Spleen (tissue), 7 donors: Measurements from ENCODE around the gene ZFAND4.
"Not testable (repeated sequence)": the region's sequence is repeated elsewhere in the genome, so short reads cannot be mapped to it uniquely, and the experiment has no call there.

Experiments used
- POLR2A ChIP-seq, 3 donors: fragments of 450-650 bp; IDR thresholded peaks; one replicate each; pipeline ENCODE4 v1.5.1; 2017; ENCODE audit warnings: antibody characterized with exemption in 3 of 3, mild to moderate bottlenecking in 1 of 3
- TF ChIP-seq, protein P1 (sequence below), 11 experiments: fragments of 200-600 bp in 7 of 11; fragments of 450-650 bp in 4 of 11; sonication (generic) in 4 of 11; IDR thresholded peaks in 8 of 11; conservative IDR thresholded peaks in 3 of 11; 1 replicate in 7 of 11; 2 replicates in 4 of 11; pipeline versions ENCODE4 v1.4.0 to v1.8.0; 2016 to 2021; ENCODE audit warnings: antibody characterized with exemption in 11 of 11, inconsistent platforms in 4 of 11, mild to moderate bottlenecking in 1 of 11
- donor health status: DM: no; HTN: no; CAD: no; lungs with moderate emphysema.
- donor health status: DM: no; HTN: no; CAD: no.
- donor health status: DM: no; HTN: no; CAD: no.

GRCh38 chr10:45721503-45721902 lies 48.9 kb upstream of the ZFAND4 start:
- TF ChIP-seq, protein P1, sequence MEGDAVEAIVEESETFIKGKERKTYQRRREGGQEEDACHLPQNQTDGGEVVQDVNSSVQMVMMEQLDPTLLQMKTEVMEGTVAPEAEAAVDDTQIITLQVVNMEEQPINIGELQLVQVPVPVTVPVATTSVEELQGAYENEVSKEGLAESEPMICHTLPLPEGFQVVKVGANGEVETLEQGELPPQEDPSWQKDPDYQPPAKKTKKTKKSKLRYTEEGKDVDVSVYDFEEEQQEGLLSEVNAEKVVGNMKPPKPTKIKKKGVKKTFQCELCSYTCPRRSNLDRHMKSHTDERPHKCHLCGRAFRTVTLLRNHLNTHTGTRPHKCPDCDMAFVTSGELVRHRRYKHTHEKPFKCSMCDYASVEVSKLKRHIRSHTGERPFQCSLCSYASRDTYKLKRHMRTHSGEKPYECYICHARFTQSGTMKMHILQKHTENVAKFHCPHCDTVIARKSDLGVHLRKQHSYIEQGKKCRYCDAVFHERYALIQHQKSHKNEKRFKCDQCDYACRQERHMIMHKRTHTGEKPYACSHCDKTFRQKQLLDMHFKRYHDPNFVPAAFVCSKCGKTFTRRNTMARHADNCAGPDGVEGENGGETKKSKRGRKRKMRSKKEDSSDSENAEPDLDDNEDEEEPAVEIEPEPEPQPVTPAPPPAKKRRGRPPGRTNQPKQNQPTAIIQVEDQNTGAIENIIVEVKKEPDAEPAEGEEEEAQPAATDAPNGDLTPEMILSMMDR (IDR thresholded peaks at IDR 0.05 in 8 of 11, conservative IDR thresholded peaks at IDR 0.05 in 3 of 11), result not testable (repeated sequence)
- TF ChIP-seq POLR2A (IDR thresholded peaks at IDR 0.05), result not testable (repeated sequence)
